Testis (tissue), 2 donors: ENCODE measurements around the gene ZNF532.

ENCODE experiments used
- CTCF ChIP-seq, 3 experiments: fragments of 450-650 bp in 2 of 3; fragments of 200-600 bp in 1 of 3; sonication (generic) in 1 of 3; IDR thresholded peaks; one replicate each; pipeline ENCODE4 v1.5.1; 2016 to 2019; ENCODE audit warnings: antibody characterized with exemption in 3 of 3, mild to moderate bottlenecking in 2 of 3, moderate library complexity in 1 of 3
- POLR2A ChIP-seq: fragments of 450-650 bp; IDR thresholded peaks from one replicate; pipeline ENCODE4 v1.6.1; 2017; ENCODE audit warnings: antibody characterized with exemption, mild to moderate bottlenecking, moderate library complexity

- TF ChIP-seq CTCF (IDR thresholded peaks at IDR 0.05) (no peak), POLR2A (no peak)
These were observed 12.8 kb upstream of the ZNF532 start for GRCh38 chr18:58851856-58852255.
